IMR-90 (cell line): Measurements from ENCODE around the gene SDCCAG8.

Experiments used
- CEBPB ChIP-seq: IDR thresholded peaks from 2 replicates; pipeline ENCODE4 v1.6.1; 2012; ENCODE audit warnings: low read depth, low read length, improper control_type of control experiment
- CHD1 ChIP-seq: IDR thresholded peaks from 2 replicates; pipeline ENCODE4 v1.6.1; 2012; ENCODE audit warnings: low read depth, low read length, improper control_type of control experiment
- CTCF ChIP-seq: conservative IDR thresholded peaks from 2 replicates; pipeline ENCODE4 v1.5.1; 2012; ENCODE audit warnings: mild to moderate bottlenecking, low read depth, low read length, improper control_type of control experiment
- ELK1 ChIP-seq: fragments of 150-350 bp; IDR thresholded peaks from 2 replicates; pipeline ENCODE4 v1.6.1; 2016; ENCODE audit warnings: low read depth, mild to moderate bottlenecking, low read length, moderate library complexity, borderline replicate concordance
- FOS ChIP-seq: fragments of 150-350 bp; IDR thresholded peaks from 2 replicates; pipeline ENCODE4 v1.6.1; 2016; ENCODE audit warnings: low read depth, low read length
- POLR2A ChIP-seq: IDR thresholded peaks from 2 replicates; pipeline ENCODE4 v1.6.1; 2012; ENCODE audit warnings: mild to moderate bottlenecking, low read depth, low read length
- RAD21 ChIP-seq: IDR thresholded peaks from 2 replicates; pipeline ENCODE4 v1.6.1; 2012; ENCODE audit warnings: low read length, improper control_type of control experiment

- TF ChIP-seq CTCF (no peak), CEBPB (no peak), POLR2A (no peak), RAD21 (no peak), CHD1 (no peak), FOS (no peak), ELK1 (no peak)
These were observed 31.3 kb downstream of the SDCCAG8 start for GRCh38 chr1:243287123-243287460.
